Naive thymus-derived CD8-positive, alpha-beta T cell (primary cell): ENCODE measurements around the gene SNTA1. TPM values are rescaled to one million over a fixed set of nuclear protein-coding genes. Genes with fewer than 3 reads are reported as not detected.
"Not testable (repeated sequence)": the region's sequence is repeated elsewhere in the genome, so short reads cannot be mapped to it uniquely, and the experiment has no call there.

Experiments used
- ATAC-seq, 2 donors: fragments of 150-1000 bp; cut with Tn5 transposase in 1 of 2; sonication (Bioruptor Pico), chemical (Tn5 transposase) in 1 of 2; 1 replicate in 1 of 2; 2 replicates in 1 of 2; pipeline ENCODE4 v1.10.0; 2021; ENCODE audit warnings: mild to moderate bottlenecking in 2 of 2, moderate library complexity in 2 of 2
- POLR2A ChIA-PET: fragments of 350-600 bp; sonication (Branson Sonifier 250); formaldehyde crosslinking; loops from one replicate; lab custom pipeline; 2021; ENCODE audit warnings: antibody characterized with exemption; lab: Charles Lee
- DNase-seq, 10 donors: peaks; one replicate each; pipeline versions ENCODE4 v3.0.0 to v3.0.0-alpha.2; 2020 to 2022
- H3K27ac Mint-ChIP-seq, 10 donors: one replicate each; pipeline ENCODE4 v1.8.0; 2020 to 2022; ENCODE audit warnings: mild to moderate bottlenecking in 10 of 10, mixed read lengths in 10 of 10, moderate library complexity in 4 of 10, inconsistent platforms in 1 of 10
- H3K27me3 Mint-ChIP-seq, 5 donors: one replicate each; pipeline ENCODE4 v1.8.0; 2021 to 2022; ENCODE audit warnings: mixed read lengths in 5 of 5
- H3K36me3 Mint-ChIP-seq, 3 donors: one replicate each; pipeline ENCODE4 v1.8.0; 2020 to 2022; ENCODE audit warnings: mixed read lengths in 3 of 3, mild to moderate bottlenecking in 2 of 3, inconsistent platforms in 1 of 3
- H3K4me1 Mint-ChIP-seq, 4 donors: one replicate each; pipeline ENCODE4 v1.8.0; 2021 to 2022; ENCODE audit warnings: mixed read lengths in 4 of 4
- H3K4me3 Mint-ChIP-seq, 10 donors: one replicate each; pipeline ENCODE4 v1.8.0; 2020 to 2022; ENCODE audit warnings: mild to moderate bottlenecking in 10 of 10, mixed read lengths in 10 of 10, moderate library complexity in 6 of 10, inconsistent platforms in 1 of 10
- H3K9me3 Mint-ChIP-seq, 9 donors: one replicate each; pipeline ENCODE4 v1.8.0; 2020 to 2022; ENCODE audit warnings: mixed read lengths in 9 of 9, mild to moderate bottlenecking in 3 of 9, inconsistent platforms in 1 of 9, moderate library complexity in 1 of 9
- polyA plus RNA-seq, 3 donors: library from polyadenylated mRNA; unstranded; fragments of 300-500 nt; fragmentation: Illumina TruSeq; gene quantifications; one replicate each; pipeline ENCODE4 v1.2.3, GENCODE V29; 2021
- total RNA-seq, 8 experiments: library from RNA in 2 of 8; stranded (reverse) in 2 of 8; gene quantifications; one replicate each; pipeline ENCODE4 v1.2.3 and lab custom pipeline; 2021 to 2026

The SNTA1 gene
- total and polyA plus RNA-seq, 5 experiments from 2014 or later, result 3.6 to 9.1 (median 6.1) TPM

DNA sequence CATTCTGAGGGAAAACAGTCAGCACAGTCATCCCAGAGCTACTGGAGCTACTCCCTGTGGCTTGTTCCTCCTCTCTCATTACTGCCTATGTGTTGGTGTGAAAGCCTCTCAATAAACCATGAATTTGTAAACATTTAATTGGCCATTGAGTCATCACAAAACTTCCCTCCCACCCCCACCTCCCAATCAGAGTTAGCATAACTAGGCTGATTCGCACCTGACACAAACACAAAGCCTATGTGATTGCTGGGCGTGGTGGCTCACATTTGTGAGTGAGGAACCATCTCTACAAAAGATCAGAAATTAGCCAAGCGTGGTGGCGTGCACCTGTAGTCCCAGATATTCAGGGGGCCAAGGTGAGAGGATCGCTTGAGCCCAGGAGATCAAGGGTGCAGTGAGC, 17.1 kb upstream of the SNTA1 start:
- Mint-ChIP-seq H3K27ac (no peak overlapping the region), H3K36me3 (no peaks in the 10 kb centered on the region), H3K27me3 (no peaks in the 10 kb centered on the region), H3K4me3 (no peak overlapping the region), H3K9me3 (no peaks in the 10 kb centered on the region), H3K4me1 (peaks cover 0 to 8% (median 2%) of the 10 kb centered on the region in 4 donors)
- POLR2A ChIA-PET, result interaction anchor here (0.9 to 1.4 kb wide), 2 partner anchors 204 to 207 kb away, joined by 4 to 7 read pairs; partner anchors contain the start of gene ACTL10
- ATAC-seq (no peak), DNase-seq (no peak)

DNA sequence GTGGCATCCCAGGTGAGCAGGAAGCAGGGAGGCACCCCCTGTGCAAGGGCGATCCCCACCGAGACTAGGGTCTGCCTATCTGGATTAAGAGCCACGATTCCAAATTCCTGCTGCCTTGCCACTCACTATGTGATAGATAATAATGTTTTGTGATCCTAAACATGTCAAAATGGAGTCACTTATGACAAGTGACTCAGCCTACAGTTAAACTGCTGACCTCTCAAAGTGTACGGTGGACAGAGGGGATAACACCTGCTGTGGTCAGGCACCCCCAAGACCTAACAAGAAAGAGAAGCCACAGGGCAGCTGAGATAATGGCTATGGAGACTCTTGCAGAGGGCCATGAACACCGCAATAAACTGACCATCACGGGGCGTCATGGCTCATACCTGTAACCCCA, 16.0 kb upstream of the SNTA1 start:
- POLR2A ChIA-PET, result interaction anchor here (1.4 kb wide), 1 partner anchor 208 kb away, joined by 7 read pairs; the partner anchor contains the start of gene ACTL10
- Mint-ChIP-seq H3K27me3 (no peaks in the 10 kb centered on the region), H3K27ac (peak overlapping the region in 2 of 10 donors; percentile 9 to 50), H3K9me3 (no peaks in the 10 kb centered on the region), H3K4me3 (no peak overlapping the region), H3K36me3 (no peaks in the 10 kb centered on the region), H3K4me1 (peaks cover 0 to 2% (median under 1%) of the 10 kb centered on the region in 4 donors)
- ATAC-seq (no peak), DNase-seq (no peak)

DNA sequence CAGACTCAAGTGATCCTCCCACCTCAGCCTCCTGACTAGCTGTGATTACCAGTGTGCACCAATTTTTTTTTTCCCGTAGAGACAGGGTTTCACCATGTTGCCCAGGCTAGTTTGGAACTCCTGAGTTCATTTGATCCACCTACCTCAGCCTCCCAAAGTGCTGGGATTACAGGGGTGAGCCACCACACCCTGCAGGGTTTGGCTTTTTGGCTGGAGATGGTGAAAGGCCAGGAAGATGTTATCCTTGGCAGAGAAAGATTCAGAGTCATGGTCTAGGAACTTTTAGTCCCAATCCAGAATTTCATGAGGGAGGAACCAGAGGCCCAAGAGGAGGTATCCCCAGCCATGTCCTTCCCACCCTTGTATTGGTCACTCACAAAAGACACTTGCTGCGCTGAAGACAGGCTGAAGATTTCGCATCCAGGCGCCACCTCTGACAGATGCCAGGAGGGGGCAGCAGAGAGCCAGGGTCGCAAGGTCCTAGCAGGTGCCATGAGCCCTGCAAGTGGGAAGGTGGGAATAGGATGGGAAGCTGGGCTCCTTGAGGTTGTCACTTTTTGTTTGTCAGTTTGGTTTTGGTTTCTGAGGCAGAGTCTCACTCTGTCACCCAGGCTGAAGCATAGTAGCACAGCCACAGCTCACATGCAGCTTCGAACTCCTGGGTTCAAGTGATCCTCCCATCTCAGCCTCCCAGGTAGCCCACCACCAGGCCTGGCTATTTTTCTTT, 13.5 kb upstream of the SNTA1 start:
- H3K36me3 Mint-ChIP-seq, H3K27me3 Mint-ChIP-seq, H3K27ac Mint-ChIP-seq, H3K9me3 Mint-ChIP-seq, H3K4me1 Mint-ChIP-seq, H3K4me3 Mint-ChIP-seq: not testable (repeated sequence)
- POLR2A ChIA-PET, result interaction anchor here (0.7 to 0.9 kb wide), 2 partner anchors 199 to 210 kb away, joined by 4 to 5 read pairs; partner anchors contain the start of gene ACTL10
- DNase-seq, result peak; percentile 56 to 86 (median 76)
- peak; percentile 86 to 95 for ATAC-seq

DNA sequence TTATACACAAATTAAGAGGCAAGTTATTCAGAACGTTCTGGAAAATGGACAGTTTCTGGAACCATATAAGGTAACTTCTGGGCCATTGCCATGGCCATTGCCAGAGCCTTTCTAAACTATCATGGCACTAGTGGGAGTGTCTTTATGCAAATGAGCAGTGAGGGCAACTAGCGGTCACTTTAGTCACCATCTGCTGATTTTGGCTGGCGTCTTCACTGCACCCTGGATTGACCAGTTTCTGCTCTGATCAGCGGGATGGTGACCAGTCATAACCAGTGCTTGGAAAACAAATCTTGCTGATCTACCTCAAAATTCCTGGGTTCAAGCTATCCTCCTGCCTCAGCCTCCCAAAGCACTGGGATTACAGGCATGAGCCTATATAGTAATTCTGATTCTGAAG, 7.3 kb upstream of the SNTA1 start:
- ATAC-seq, result no peak
- H3K27me3 Mint-ChIP-seq, result no peaks in the 10 kb centered on the region
- POLR2A ChIA-PET, result no interaction called here
- H3K27ac Mint-ChIP-seq, result no peak overlapping the region
- DNase-seq, result no peak
- peaks cover 0 to 3% (median 1%) of the 10 kb centered on the region in 4 donors for H3K4me1 Mint-ChIP-seq
- no peak overlapping the region for H3K4me3 Mint-ChIP-seq
- no peaks in the 10 kb centered on the region for H3K36me3 Mint-ChIP-seq
- H3K9me3 Mint-ChIP-seq, result no peaks in the 10 kb centered on the region

DNA sequence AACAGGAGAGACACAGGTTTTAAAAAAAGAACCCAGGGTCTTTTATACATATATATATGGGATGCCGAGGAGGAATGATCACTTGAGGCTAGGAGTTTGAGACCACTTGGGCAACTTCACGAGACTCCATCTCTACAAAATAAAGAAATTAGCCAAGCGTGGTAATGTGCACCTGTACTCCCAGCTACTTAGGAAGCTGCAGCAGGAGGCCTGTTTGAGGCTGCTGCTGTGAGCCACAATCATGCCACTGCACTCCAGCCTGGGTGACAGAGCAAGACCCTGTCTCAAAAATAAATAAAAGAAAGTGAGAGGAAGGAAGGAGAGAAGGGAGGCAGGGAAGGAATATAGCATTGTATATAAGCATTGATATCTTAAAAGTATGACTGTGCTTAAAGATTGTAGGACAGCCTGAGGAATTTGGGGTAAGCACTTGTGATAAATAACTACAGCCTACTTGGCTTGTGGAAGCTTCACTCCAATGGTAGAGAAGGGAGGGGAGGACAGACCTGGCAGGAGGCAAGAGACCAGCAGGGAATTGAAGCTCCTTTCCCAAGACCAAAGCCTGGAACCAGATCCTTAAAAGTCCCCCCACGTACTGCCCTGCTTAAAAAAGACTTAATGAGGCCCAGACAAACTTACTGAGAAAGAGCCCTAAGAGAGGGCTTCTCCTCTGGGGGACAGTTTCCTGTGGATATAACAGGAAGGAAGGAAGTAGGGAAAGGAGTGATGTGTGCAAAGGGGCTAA, 2.5 kb upstream of the SNTA1 start:
- H3K9me3 Mint-ChIP-seq, result no peaks in the 10 kb centered on the region
- POLR2A ChIA-PET, result interaction anchor here (0.7 to 0.9 kb wide), 2 partner anchors 39 to 286 kb away, joined by 3 to 6 read pairs; partner anchors contain the start of gene ZNF341
- H3K27me3 Mint-ChIP-seq, result no peaks in the 10 kb centered on the region
- ATAC-seq (no peak), DNase-seq (no peak)
- H3K4me1 Mint-ChIP-seq, result peaks cover 14 to 31% (median 26%) of the 10 kb centered on the region in 4 donors
- no peaks in the 10 kb centered on the region for H3K36me3 Mint-ChIP-seq
- H3K4me3 Mint-ChIP-seq, result peak overlapping the region in 1 of 10 donors; percentile 31
- H3K27ac Mint-ChIP-seq, result peak overlapping the region in 3 of 10 donors; percentile 7 to 68 (median 50)

DNA sequence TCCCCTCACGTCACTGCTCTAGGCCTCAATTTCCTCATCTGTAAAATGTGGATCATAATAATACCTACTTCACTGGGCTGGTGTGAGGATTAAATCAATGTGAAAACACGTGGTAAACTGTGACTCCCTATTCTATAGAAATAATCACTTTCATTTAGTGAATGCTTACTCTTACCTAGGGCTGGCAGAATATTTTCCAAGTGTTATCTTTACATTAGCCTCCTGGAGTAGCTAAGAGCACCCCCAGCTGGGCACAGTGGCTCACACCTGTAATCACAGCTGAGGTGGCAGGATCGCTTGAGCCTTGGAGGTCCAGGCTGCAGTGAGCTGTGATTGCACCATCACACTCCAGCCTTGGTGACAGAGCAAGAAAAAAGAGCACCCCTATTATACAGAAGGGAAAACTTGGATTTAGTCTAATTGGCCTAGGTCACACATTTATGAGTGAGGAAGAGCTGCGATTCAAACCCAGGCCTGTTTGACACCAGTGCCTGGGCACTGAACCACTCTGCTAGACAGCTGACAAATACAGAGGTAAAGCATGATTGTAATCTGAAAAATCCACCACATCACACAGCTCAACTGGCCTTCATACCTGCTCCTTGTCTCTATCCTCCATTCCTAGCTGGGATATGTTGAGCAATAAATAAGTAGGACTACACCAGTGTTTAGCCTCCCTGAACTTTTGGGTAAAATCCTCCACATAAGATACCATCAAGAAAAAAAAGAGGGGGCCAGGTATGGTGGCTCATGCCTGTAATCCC, 1.4 kb upstream of the SNTA1 start:
- POLR2A ChIA-PET, result interaction anchor here (0.6 to 3.8 kb wide), 10 partner anchors 38 to 667 kb away, joined by 3 to 22 read pairs (median 6); partner anchors contain the start of genes ACTL10, CBFA2T2, CDK5RAP1 and EIF2S2
- peak overlapping the region; percentile 87 to 96 (median 92) for H3K4me3 Mint-ChIP-seq
- peak in 3 of 10 donors; percentile 8 to 19 (median 9) for DNase-seq
- no peak for ATAC-seq
- no peaks in the 10 kb centered on the region for H3K27me3 Mint-ChIP-seq
- no peaks in the 10 kb centered on the region for H3K9me3 Mint-ChIP-seq
- peaks cover 14 to 31% (median 26%) of the 10 kb centered on the region in 4 donors for H3K4me1 Mint-ChIP-seq
- no peaks in the 10 kb centered on the region for H3K36me3 Mint-ChIP-seq
- peak overlapping the region; percentile 31 to 96 (median 92) for H3K27ac Mint-ChIP-seq

DNA sequence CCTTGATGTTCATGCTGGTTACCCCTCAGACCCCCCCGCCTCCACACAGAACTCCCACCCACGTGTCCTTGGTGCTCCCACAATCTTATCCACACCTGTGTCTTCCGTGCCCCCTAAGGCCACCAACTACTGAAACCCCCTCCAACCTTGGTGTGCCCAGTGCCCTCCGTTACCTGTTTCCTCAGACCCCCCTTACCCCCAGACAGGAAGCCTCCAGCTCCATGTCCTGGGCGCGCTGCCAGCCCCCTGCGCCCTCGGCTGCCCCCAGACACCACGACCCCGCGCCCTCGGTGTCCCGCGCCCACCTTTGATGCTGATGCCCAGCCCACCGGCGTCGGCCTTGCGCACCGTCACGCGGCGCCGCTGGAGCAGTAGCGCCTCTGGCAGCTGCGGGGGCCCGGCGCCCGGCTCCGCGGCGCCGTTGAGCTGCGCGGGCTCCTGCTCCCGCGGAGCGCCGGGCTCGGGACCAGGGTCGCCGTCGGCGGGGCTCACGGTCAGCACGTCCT, 504 bp downstream of the SNTA1 start:
- H3K4me1 Mint-ChIP-seq, result peaks cover 14 to 31% (median 25%) of the 10 kb centered on the region in 4 donors
- peak; percentile 15 to 39 for ATAC-seq
- no peaks in the 10 kb centered on the region for H3K36me3 Mint-ChIP-seq
- POLR2A ChIA-PET, result interaction anchor here (0.7 to 3.8 kb wide), 7 partner anchors 12 to 290 kb away, joined by 3 to 22 read pairs (median 7); partner anchors contain the start of genes ACTL10, CBFA2T2 and CDK5RAP1
- H3K27me3 Mint-ChIP-seq, result no peaks in the 10 kb centered on the region
- peak overlapping the region; percentile 68 to 94 (median 80) for H3K4me3 Mint-ChIP-seq
- DNase-seq, result peak in 9 of 10 donors; percentile 9 to 74 (median 37)
- peak overlapping the region in 6 of 10 donors; percentile 37 to 88 (median 66) for H3K27ac Mint-ChIP-seq
- no peaks in the 10 kb centered on the region for H3K9me3 Mint-ChIP-seq

DNA sequence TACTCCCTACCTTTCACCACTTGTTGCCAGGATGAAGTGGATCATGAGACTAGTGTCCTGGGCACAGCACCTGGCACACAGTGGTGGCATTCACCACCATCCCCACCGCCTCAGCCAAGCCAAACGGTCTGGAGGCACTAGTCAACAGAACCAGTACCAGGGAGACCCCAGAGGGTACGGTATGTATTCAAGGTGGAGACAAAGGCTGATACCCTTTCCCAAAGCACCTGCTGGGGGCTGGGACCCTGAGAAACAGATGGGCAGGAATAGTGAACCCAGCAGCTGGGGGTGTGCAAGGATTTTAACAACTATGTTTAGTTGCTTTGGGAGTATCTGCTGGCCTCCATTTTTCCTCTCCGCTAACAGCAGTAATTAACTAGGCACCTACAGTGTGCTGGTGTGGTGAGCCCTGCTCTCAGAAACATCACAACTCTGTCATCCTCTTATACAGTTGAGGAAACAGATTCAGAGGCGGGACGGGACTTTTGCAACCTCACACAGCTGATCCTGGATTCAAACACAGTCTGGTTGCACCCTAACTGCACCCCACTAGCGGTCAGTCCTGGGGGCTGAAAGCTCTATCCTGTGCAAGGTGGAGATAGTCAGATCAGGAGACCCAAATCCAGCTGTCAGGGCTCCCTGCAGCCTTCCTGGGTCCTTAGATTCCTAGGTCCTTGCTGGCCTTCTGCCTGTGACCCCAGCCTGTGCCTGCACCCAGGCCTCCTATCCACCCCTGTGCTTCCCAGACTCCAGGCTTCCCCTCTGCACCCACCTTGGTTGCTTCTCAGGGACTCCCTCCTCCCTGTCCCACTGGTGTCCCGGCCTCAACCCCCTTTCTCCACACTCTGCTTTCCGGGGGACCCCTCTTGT, 1.2 kb downstream of the SNTA1 start:
- Mint-ChIP-seq H3K36me3 (no peaks in the 10 kb centered on the region), H3K27ac (peak overlapping the region in 7 of 10 donors; percentile 17 to 88 (median 62)), H3K9me3 (no peaks in the 10 kb centered on the region), H3K4me1 (peaks cover 14 to 31% (median 25%) of the 10 kb centered on the region in 4 donors), H3K27me3 (no peaks in the 10 kb centered on the region), H3K4me3 (peak overlapping the region; percentile 68 to 94 (median 80))
- peak in 5 of 10 donors; percentile 2 to 64 (median 8) for DNase-seq
- no peak for ATAC-seq
- POLR2A ChIA-PET, result interaction anchor here (0.7 to 3.8 kb wide), 4 partner anchors 41 to 221 kb away, joined by 3 to 21 read pairs (median 5); partner anchors contain the start of gene CDK5RAP1

DNA sequence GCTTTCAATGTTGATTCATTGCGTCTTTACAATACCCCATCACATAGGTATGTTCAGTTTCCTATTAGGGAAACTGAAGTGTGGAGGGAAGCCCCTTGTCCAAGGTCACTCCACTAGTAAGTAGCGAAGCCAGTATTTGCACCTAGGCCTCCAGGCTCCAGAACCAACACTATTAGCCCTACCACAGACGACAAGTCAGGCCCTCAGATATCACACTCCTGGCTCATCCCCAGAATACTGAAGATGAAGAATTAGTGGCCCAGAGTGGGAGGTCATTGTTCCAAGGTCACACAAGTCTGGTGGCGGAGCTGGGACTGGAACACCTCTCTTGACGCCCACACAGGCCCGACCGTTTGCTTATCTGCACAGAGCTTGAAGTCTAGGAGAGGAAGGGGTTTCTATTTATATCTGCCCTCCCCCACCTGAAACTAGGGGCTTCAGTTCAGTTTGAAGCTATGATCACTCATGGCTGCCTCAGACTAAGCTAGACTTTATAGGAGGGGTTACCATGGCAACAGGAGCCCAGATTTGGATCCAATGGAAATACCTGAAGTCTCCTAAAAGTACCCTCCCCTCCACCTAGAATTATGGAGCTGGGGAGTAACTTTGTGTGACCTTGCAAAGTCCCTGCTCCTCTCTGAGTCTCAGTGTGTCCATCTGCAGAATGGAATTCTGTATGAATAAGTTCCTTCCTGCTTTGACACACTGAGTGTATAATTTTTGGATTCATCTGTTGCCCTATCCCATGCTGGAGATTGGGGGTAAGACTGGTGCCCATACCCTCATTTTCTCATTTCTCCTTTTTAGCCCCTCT, 2.2 kb downstream of the SNTA1 start:
- H3K9me3 Mint-ChIP-seq, result no peaks in the 10 kb centered on the region
- POLR2A ChIA-PET, result interaction anchor here (3.8 kb wide), 1 partner anchor 40 kb away, joined by 21 read pairs; the partner anchor contains the start of gene CDK5RAP1
- no peak for ATAC-seq
- DNase-seq, result no peak
- H3K27ac Mint-ChIP-seq, result peak overlapping the region in 6 of 10 donors; percentile 20 to 67 (median 44)
- peak overlapping the region in 6 of 10 donors; percentile 26 to 94 (median 79) for H3K4me3 Mint-ChIP-seq
- H3K27me3 Mint-ChIP-seq, result no peaks in the 10 kb centered on the region
- H3K36me3 Mint-ChIP-seq, result no peaks in the 10 kb centered on the region
- H3K4me1 Mint-ChIP-seq, result peaks cover 14 to 30% (median 25%) of the 10 kb centered on the region in 4 donors

DNA sequence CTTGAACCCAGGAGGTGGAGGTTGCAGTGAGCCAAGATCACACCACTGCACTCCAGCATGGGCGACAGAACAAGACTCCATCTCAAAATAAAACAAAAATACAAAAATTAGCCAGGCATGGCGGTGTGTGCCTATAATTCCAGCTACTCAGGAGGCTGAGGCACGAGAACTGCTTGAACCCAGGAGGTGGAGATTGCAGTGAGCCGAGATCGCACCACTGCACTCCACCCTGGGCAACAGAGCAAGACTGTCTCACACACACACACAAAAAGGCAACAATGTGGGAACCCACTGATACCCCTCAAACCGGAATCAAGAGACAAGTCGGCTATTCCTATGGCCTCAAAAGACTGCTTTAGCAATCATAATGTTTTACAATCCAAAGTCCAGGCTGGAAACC, 3.0 kb downstream of the SNTA1 start:
- DNase-seq, H3K27ac Mint-ChIP-seq, POLR2A ChIA-PET: not testable (repeated sequence)

More for the DNA sequence above, 3.0 kb downstream of the SNTA1 start:
- H3K4me1 Mint-ChIP-seq, result peaks cover 14 to 28% (median 25%) of the 10 kb centered on the region in 4 donors
- not testable (repeated sequence) for H3K36me3 Mint-ChIP-seq, ATAC-seq, H3K4me3 Mint-ChIP-seq, H3K27me3 Mint-ChIP-seq, H3K9me3 Mint-ChIP-seq
